ENCODE measurements around the gene RANBP6. TPM values are rescaled to one million over a fixed set of nuclear protein-coding genes. Genes with fewer than 3 reads are reported as not detected.
"Not testable (repeated sequence)": the region's sequence is repeated elsewhere in the genome, so short reads cannot be mapped to it uniquely, and the experiment has no call there.

RANBP6 gene
- polyA plus RNA-seq, 1 donor, result 21.2 TPM

DNA sequence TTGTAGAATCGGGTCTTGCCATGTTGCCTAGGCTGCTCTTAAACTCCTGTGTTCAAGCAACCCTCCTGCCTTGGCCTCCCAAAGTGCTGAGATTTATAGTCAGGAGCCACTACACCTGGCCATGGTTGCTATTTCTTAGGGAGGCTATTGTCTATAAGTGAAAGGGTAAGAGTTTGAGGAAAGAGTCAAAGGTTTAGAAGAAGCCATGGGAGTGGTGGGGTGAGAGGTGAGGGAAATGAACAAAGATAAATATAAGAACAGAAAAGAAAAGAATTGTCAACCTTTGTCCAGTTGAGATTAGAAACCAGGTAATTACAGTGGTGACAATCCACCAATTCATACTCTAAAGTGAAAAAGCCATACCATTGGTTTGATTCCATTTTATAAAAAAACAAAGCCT lies 32.6 kb upstream of the RANBP6 start:
- WGBS (ENCODE audit: insufficient coverage, low lambda C conversion rate), result no CpG with 5 or more reads among the region's 1 CpG
- no peaks in the 10 kb centered on the region for H3K36me3 ChIP-seq (ENCODE audit: control insufficient read depth, insufficient read depth, low read length)
- no peak for DNase-seq
- H3K27me3 ChIP-seq (ENCODE audit: control insufficient read depth, insufficient read depth, low read length), result no peaks in the 10 kb centered on the region
- no peaks in the 10 kb centered on the region for H3K4me1 ChIP-seq (ENCODE audit: control insufficient read depth, insufficient read depth, low read length)
- H3K9me3 ChIP-seq (ENCODE audit: control insufficient read depth, low read depth, low read length), result no peaks in the 10 kb centered on the region
- H3K27ac ChIP-seq (ENCODE audit: low read length), result no peak overlapping the region
- no peak overlapping the region for H3K4me3 ChIP-seq (ENCODE audit: low read length)

DNA sequence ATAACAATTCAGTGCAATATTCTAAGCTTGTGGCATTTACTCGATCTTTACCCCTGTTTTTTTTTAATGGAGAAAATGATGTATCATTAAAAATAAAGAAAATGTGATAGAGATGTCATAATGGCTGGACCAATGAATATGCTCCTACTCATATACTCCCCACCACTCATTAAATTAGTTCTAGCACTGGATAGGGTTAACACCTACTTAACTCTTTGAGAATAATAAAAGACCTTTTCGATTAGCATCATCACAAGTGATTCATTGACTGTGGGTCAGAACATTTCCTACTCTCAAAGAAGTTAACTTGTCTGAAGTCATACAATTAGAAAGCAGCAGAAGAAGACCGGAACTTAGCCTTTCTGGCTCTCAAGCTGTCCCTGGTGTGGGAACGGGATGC lies 31.6 kb upstream of the RANBP6 start:
- no peak overlapping the region for H3K27ac ChIP-seq (ENCODE audit: low read length)
- H3K9me3 ChIP-seq (ENCODE audit: control insufficient read depth, low read depth, low read length), result no peaks in the 10 kb centered on the region
- H3K36me3 ChIP-seq (ENCODE audit: control insufficient read depth, insufficient read depth, low read length), result no peaks in the 10 kb centered on the region
- WGBS (ENCODE audit: insufficient coverage, low lambda C conversion rate), result 95% methylated on average over 2 of the region's 4 CpGs
- H3K4me3 ChIP-seq (ENCODE audit: low read length), result no peak overlapping the region
- no peaks in the 10 kb centered on the region for H3K27me3 ChIP-seq (ENCODE audit: control insufficient read depth, insufficient read depth, low read length)
- H3K4me1 ChIP-seq (ENCODE audit: control insufficient read depth, insufficient read depth, low read length), result no peaks in the 10 kb centered on the region
- DNase-seq, result no peak

DNA sequence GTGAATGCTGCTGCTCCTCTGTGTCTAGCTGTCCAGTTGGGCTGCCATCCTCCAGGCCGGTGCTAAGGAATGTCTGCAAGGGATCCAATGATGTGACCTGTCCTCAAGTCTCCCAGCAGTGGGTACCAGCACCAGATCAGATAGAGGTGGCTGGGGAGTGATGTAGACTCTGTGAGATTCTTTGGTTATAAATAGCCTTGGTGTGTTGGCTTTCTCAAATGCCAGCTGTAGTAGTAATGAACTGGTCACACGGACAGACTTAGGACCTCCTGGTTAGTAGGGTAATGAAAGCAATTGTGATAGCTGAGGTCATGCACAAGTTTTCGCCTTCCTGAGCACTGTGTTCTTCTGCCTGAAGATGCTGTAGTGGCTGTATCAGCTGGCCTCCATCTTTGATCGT lies 29.9 kb upstream of the RANBP6 start:
- WGBS (ENCODE audit: insufficient coverage, low lambda C conversion rate), result no CpG with 5 or more reads among the region's 4 CpGs
- Histone ChIP-seq H3K27me3 (ENCODE audit: control insufficient read depth, insufficient read depth, low read length) (no peaks in the 10 kb centered on the region), H3K4me1 (ENCODE audit: control insufficient read depth, insufficient read depth, low read length) (no peaks in the 10 kb centered on the region), H3K36me3 (ENCODE audit: control insufficient read depth, insufficient read depth, low read length) (no peaks in the 10 kb centered on the region), H3K9me3 (ENCODE audit: control insufficient read depth, low read depth, low read length) (no peaks in the 10 kb centered on the region), H3K4me3 (ENCODE audit: low read length) (no peak overlapping the region), H3K27ac (ENCODE audit: low read length) (no peak overlapping the region)
- DNase-seq, result no peak

DNA sequence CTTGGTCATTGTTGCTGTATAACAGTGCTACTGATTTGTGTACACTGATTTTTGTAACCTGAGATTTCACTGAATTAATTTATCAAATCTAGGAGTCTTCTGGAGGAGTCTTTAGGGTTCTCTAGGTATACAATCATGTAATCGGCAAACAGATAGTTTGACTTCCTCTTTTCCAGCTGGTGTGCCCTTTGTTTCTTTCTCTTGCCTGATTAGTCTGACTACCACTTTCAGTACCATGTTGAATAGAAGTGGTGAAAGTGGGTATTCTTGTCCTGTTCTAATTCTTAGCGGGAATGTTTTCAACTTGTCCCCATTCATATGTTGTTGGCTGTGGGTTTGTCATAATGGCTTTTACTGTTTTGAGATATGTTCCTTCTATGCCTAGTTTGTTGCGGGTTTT lies 24.7 kb upstream of the RANBP6 start:
- Histone ChIP-seq H3K36me3 (ENCODE audit: control insufficient read depth, insufficient read depth, low read length) (no peaks in the 10 kb centered on the region), H3K27me3 (ENCODE audit: control insufficient read depth, insufficient read depth, low read length) (no peaks in the 10 kb centered on the region), H3K9me3 (ENCODE audit: control insufficient read depth, low read depth, low read length) (no peaks in the 10 kb centered on the region), H3K27ac (ENCODE audit: low read length) (no peak overlapping the region), H3K4me3 (ENCODE audit: low read length) (no peak overlapping the region), H3K4me1 (ENCODE audit: control insufficient read depth, insufficient read depth, low read length) (no peaks in the 10 kb centered on the region)
- WGBS (ENCODE audit: insufficient coverage, low lambda C conversion rate), result no CpG with 5 or more reads among the region's 3 CpGs
- no peak for DNase-seq

DNA sequence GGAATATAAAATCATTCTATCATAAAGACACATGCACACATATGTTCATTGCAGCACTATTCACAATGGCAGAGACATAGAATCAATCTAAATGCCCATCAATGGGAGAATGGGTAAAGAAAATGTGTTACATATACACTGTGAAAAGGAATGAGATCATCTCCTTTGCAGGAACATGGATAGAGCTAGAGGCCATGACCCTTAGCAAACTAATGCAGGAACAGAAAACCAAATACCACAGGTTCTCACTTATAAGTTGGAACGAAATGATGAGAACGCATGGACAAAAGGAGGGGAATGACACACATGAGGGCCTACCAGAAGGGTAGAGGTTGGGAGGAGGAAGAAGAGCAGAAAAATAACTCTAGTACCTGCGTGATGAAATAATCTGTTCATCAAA lies 21.0 kb upstream of the RANBP6 start:
- DNase-seq, result no peak
- no peaks in the 10 kb centered on the region for H3K9me3 ChIP-seq (ENCODE audit: control insufficient read depth, low read depth, low read length)
- no peak overlapping the region for H3K27ac ChIP-seq (ENCODE audit: low read length)
- no peaks in the 10 kb centered on the region for H3K27me3 ChIP-seq (ENCODE audit: control insufficient read depth, insufficient read depth, low read length)
- H3K4me3 ChIP-seq (ENCODE audit: low read length), result no peak overlapping the region
- no peaks in the 10 kb centered on the region for H3K4me1 ChIP-seq (ENCODE audit: control insufficient read depth, insufficient read depth, low read length)
- WGBS (ENCODE audit: insufficient coverage, low lambda C conversion rate), result 94% methylated on average over 2 of the region's 3 CpGs
- H3K36me3 ChIP-seq (ENCODE audit: control insufficient read depth, insufficient read depth, low read length), result no peaks in the 10 kb centered on the region

DNA sequence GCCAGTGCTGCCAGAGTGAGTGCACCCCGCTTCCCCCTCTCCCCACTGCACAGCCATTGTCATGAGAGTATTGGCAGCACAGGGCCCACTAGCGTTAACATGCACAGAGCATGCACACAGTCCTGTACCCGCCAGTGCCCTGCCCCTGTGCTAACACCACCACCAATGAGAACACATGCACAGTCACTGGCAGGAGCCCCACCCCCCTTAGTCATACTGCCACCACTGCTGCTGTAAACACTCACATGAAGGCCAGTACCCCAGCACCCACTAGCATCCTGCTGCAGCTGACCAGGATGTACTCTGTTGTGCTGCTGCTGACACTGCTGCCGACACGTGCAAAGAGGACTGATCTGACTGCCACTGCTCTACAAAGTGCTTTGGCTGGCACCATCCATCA lies 19.5 kb upstream of the RANBP6 start:
- no peaks in the 10 kb centered on the region for H3K9me3 ChIP-seq (ENCODE audit: control insufficient read depth, low read depth, low read length)
- H3K4me1 ChIP-seq (ENCODE audit: control insufficient read depth, insufficient read depth, low read length), result no peaks in the 10 kb centered on the region
- no peak overlapping the region for H3K4me3 ChIP-seq (ENCODE audit: low read length)
- no peak overlapping the region for H3K27ac ChIP-seq (ENCODE audit: low read length)
- H3K36me3 ChIP-seq (ENCODE audit: control insufficient read depth, insufficient read depth, low read length), result no peaks in the 10 kb centered on the region
- no CpG with 5 or more reads among the region's 5 CpGs for WGBS (ENCODE audit: insufficient coverage, low lambda C conversion rate)
- no peak for DNase-seq
- H3K27me3 ChIP-seq (ENCODE audit: control insufficient read depth, insufficient read depth, low read length), result peaks cover 3% of the 10 kb centered on the region

DNA sequence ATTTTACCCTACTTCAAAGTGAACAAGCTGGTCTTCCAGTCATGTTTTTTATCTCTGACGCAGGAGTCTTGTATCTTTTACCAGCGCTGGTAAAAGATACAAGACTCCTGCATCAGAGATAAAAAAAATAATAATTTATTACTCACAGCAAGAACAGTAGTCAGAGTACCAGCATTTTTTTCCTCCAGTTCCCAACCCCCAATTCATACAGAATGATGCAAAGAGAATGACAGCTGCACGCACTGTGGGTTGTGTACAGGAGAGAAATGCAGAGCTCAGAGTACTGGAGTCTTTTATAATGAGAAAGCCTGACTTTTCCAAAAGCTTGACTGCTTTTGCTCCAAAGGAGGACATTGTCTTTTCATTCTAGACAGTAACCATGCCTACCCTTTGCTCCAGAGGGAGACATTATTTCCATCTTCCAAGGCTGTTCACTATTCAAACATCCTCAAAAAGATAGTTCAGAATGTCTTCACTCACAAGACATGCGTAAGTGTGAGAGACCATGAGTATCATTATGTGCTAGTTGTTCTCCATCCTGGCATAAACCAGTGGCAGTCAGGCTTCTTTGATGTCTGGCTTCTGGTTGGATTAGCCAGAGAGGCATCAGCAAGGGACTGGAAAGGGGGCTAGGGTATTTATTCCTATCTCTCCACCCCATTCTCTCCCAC lies 14.3 kb upstream of the RANBP6 start:
- WGBS (ENCODE audit: insufficient coverage, low lambda C conversion rate), result no CpG with 5 or more reads among the region's 4 CpGs
- no peaks in the 10 kb centered on the region for H3K4me1 ChIP-seq (ENCODE audit: control insufficient read depth, insufficient read depth, low read length)
- H3K9me3 ChIP-seq (ENCODE audit: control insufficient read depth, low read depth, low read length), result no peaks in the 10 kb centered on the region
- no peak for DNase-seq
- H3K27ac ChIP-seq (ENCODE audit: low read length), result no peak overlapping the region
- no peak overlapping the region for H3K4me3 ChIP-seq (ENCODE audit: low read length)
- H3K36me3 ChIP-seq (ENCODE audit: control insufficient read depth, insufficient read depth, low read length), result no peaks in the 10 kb centered on the region
- H3K27me3 ChIP-seq (ENCODE audit: control insufficient read depth, insufficient read depth, low read length), result peaks cover 9% of the 10 kb centered on the region

DNA sequence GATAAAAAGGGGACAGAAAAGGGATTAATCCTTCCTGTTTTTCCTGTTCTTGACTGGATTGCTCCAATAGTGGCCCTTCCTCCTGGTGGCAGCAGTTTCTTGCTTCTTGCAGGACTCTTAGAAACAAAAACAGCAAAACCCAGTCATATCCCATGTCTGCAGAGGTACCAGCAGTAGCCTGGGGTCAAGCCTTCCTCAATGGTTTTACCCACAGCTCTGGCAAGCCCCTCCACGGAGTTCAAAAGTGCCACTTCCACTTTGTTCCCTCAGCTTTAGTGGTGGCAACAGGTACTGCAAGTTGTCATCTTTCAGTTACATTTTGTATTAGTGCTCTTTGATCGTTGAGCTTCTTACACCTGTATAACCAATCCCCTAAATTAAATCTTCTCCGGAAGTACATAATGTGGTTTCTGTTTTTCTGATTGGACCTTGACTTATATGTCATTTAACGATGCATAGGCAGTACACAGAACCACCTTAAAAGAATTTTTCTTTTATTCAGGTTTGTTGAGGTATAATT lies 8.7 kb upstream of the RANBP6 start:
- H3K4me3 ChIP-seq (ENCODE audit: low read length), result no peak overlapping the region
- H3K36me3 ChIP-seq (ENCODE audit: control insufficient read depth, insufficient read depth, low read length), result no peaks in the 10 kb centered on the region
- WGBS (ENCODE audit: insufficient coverage, low lambda C conversion rate), result 30% methylated on average over 2 of the region's 4 CpGs
- DNase-seq, result peak in 1 of 2 donors; percentile 42
- peaks cover 2% of the 10 kb centered on the region for H3K27me3 ChIP-seq (ENCODE audit: control insufficient read depth, insufficient read depth, low read length)
- no peaks in the 10 kb centered on the region for H3K9me3 ChIP-seq (ENCODE audit: control insufficient read depth, low read depth, low read length)
- no peak overlapping the region for H3K27ac ChIP-seq (ENCODE audit: low read length)
- H3K4me1 ChIP-seq (ENCODE audit: control insufficient read depth, insufficient read depth, low read length), result no peaks in the 10 kb centered on the region

DNA sequence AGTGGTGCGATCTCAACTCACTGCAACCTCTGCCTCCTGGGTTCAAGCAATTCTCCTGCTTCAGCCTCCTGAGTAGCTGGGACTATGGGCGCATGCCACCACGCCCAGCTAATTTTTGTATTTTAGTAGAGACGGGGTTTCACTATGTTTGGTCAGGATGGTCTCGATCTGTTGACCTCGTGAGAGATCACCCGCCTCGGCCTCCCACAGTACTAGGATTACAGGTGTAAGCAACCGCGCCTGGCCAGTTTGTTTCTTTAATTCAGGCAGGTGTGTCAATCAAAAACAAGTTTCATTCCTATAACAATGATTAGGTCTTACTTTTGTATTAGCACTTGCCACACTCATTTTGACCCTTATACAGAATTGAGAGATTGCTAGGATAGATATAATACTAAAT lies 1.6 kb upstream of the RANBP6 start:
- not testable (repeated sequence) for H3K36me3 ChIP-seq (ENCODE audit: control insufficient read depth, insufficient read depth, low read length); H3K4me1 ChIP-seq (ENCODE audit: control insufficient read depth, insufficient read depth, low read length); H3K4me3 ChIP-seq (ENCODE audit: low read length); H3K27ac ChIP-seq (ENCODE audit: low read length); H3K27me3 ChIP-seq (ENCODE audit: control insufficient read depth, insufficient read depth, low read length); DNase-seq; H3K9me3 ChIP-seq (ENCODE audit: control insufficient read depth, low read depth, low read length)
- no CpG with 5 or more reads among the region's 10 CpGs for WGBS (ENCODE audit: insufficient coverage, low lambda C conversion rate)

DNA sequence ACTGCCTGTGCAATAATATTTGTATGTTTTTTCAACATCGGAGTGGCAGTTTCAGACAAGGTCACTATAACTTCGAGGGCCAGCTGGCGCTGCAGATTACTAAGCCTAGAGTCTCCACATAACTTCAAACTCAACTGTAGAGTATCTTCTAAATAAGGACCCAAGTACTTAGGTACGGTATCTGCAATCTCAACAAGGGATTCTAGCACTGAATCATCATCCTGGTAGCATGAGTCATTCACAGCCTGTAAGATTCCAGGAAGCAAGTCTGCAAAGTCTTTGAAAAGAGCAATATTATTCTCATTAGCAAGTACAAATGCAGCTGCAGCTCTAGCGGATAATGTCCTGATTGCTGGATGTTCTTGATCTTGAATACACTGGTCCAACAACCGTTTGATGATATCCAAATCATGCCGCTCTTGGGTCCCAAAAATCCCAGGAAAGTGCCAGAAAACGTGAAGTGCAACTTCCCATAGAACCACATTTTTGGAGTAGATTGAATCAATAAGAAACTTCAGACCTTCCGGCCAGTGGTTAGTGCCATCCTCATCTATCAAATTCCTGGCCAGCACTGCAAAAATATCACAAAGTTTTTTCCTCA lies 654 bp downstream of the RANBP6 start:
- Histone ChIP-seq H3K4me3 (ENCODE audit: low read length) (peak overlapping the region; percentile 67), H3K4me1 (ENCODE audit: control insufficient read depth, insufficient read depth, low read length) (peaks cover 4% of the 10 kb centered on the region), H3K27me3 (ENCODE audit: control insufficient read depth, insufficient read depth, low read length) (no peaks in the 10 kb centered on the region), H3K9me3 (ENCODE audit: control insufficient read depth, low read depth, low read length) (no peaks in the 10 kb centered on the region), H3K36me3 (ENCODE audit: control insufficient read depth, insufficient read depth, low read length) (peaks cover 5% of the 10 kb centered on the region), H3K27ac (ENCODE audit: low read length) (peak overlapping the region; percentile 53)
- WGBS (ENCODE audit: insufficient coverage, low lambda C conversion rate), result no CpG with 5 or more reads among the region's 9 CpGs
- DNase-seq, result peak; percentile 4 to 21

All from large intestine (tissue), 3 donors.